WTC11 (cell line): ENCODE results near the gene STIMATE. TPM values are rescaled to one million over a fixed set of nuclear protein-coding genes. Genes with fewer than 3 reads are reported as not detected.

Experiments
- ATAC-seq: fragments of 200-7000 bp; cut with Tn5 transposase; 2 replicates; pipeline ENCODE4 v1.10.0; 2021; ENCODE audit warnings: mild to moderate bottlenecking, moderate library complexity
- CTCF ChIA-PET: fragments of 300-600 bp; sonication (Branson Sonifier 250); formaldehyde crosslinking; loops from one replicate; lab custom pipeline; 2021; ENCODE audit warnings: antibody characterized with exemption; lab: Charles Lee
- POLR2A ChIA-PET: fragments of 350-600 bp; sonication (Branson Sonifier 250); formaldehyde crosslinking; loops from one replicate; lab custom pipeline; 2021; ENCODE audit warnings: antibody characterized with exemption; lab: Charles Lee
- DNase-seq: peaks from one replicate; pipeline ENCODE4 v3.0.0; 2021; ENCODE audit warnings: low spot score
- H3K27ac Mint-ChIP-seq: 2 replicates; pipeline ENCODE4 v1.8.0; 2021; ENCODE audit warnings: mixed read lengths
- H3K27me3 Mint-ChIP-seq: 2 replicates; pipeline ENCODE4 v1.8.0; 2021; ENCODE audit warnings: low read depth, mild to moderate bottlenecking, moderate library complexity, mixed read lengths
- H3K36me3 Mint-ChIP-seq: 2 replicates; pipeline ENCODE4 v1.8.0; 2021; ENCODE audit warnings: mixed read lengths
- H3K4me1 Mint-ChIP-seq: 2 replicates; pipeline ENCODE4 v1.8.0; 2022; ENCODE audit warnings: mixed read lengths
- H3K4me3 Mint-ChIP-seq: 2 replicates; pipeline ENCODE4 v1.8.0; 2021; ENCODE audit warnings: mild to moderate bottlenecking, moderate library complexity, mixed read lengths
- H3K9me3 Mint-ChIP-seq: 2 replicates; pipeline ENCODE4 v1.8.0; 2021; ENCODE audit warnings: mixed read lengths
- AFF4 ChIP-seq: sonication (generic); formaldehyde crosslinking; IDR thresholded peaks from 2 replicates; pipeline ENCODE4 v1.8.1; 2023; ENCODE audit warnings: mild to moderate bottlenecking, missing genetic modification reagents, borderline replicate concordance
- CREB1 ChIP-seq: sonication (generic); formaldehyde crosslinking; IDR thresholded peaks from 2 replicates; pipeline ENCODE4 v1.8.0; 2023; ENCODE audit warnings: mild to moderate bottlenecking, missing genetic modification reagents
- CREM ChIP-seq: sonication (generic); formaldehyde crosslinking; IDR thresholded peaks from 2 replicates; pipeline ENCODE4 v1.8.1; 2022; ENCODE audit warnings: mild to moderate bottlenecking, missing genetic modification reagents, moderate library complexity
- CTCF ChIP-seq: fragments of 200-600 bp; IDR thresholded peaks from 2 replicates; pipeline ENCODE4 v1.8.0; 2022; ENCODE audit warnings: antibody characterized with exemption
- E2F1 ChIP-seq: sonication (generic); formaldehyde crosslinking; IDR thresholded peaks from 2 replicates; pipeline ENCODE4 v1.8.0; 2022; ENCODE audit warnings: mild to moderate bottlenecking, missing genetic modification reagents
- E2F5 ChIP-seq: sonication (generic); formaldehyde crosslinking; IDR thresholded peaks from 2 replicates; pipeline ENCODE4 v1.8.1; 2022; ENCODE audit warnings: mild to moderate bottlenecking, moderate library complexity, missing genetic modification reagents
- FOXP1 ChIP-seq: sonication (generic); formaldehyde crosslinking; IDR thresholded peaks from 2 replicates; pipeline ENCODE4 v1.8.0; 2022; ENCODE audit warnings: missing genetic modification reagents, mild to moderate bottlenecking, moderate library complexity, borderline replicate concordance
- FOXP4 ChIP-seq: sonication (generic); formaldehyde crosslinking; IDR thresholded peaks from 2 replicates; pipeline ENCODE4 v1.8.0; 2022; ENCODE audit warnings: mild to moderate bottlenecking, missing genetic modification reagents
- JAZF1 ChIP-seq: fragments of 250-450 bp; sonication (Bioruptor Pico); IDR thresholded peaks from 2 replicates; pipeline ENCODE4 v1.9.0; 2021; ENCODE audit warnings: moderate library complexity, mild to moderate bottlenecking, inconsistent platforms
- NFYB ChIP-seq: sonication (generic); formaldehyde crosslinking; conservative IDR thresholded peaks from 2 replicates; pipeline ENCODE4 v1.8.0; 2022; ENCODE audit warnings: low read depth, missing genetic modification reagents
- OVOL2 ChIP-seq: fragments of 250-450 bp; sonication (Bioruptor Pico); IDR thresholded peaks from 2 replicates; pipeline ENCODE4 v1.9.0; 2021; ENCODE audit warnings: mild to moderate bottlenecking, borderline replicate concordance
- PREB ChIP-seq: sonication (generic); formaldehyde crosslinking; IDR thresholded peaks from 2 replicates; pipeline ENCODE4 v1.8.1; 2022; ENCODE audit warnings: mild to moderate bottlenecking, missing genetic modification reagents, moderate library complexity, borderline replicate concordance
- PRRX2 ChIP-seq: fragments of 250-450 bp; sonication (Bioruptor Pico); IDR thresholded peaks from 2 replicates; pipeline ENCODE4 v1.8.0; 2021; ENCODE audit warnings: mild to moderate bottlenecking
- RORB ChIP-seq: fragments of 250-450 bp; sonication (Bioruptor Pico); IDR thresholded peaks from 2 replicates; pipeline ENCODE4 v1.9.0; 2021; ENCODE audit warnings: mild to moderate bottlenecking
- ZNF219 ChIP-seq: sonication (generic); formaldehyde crosslinking; IDR thresholded peaks from 2 replicates; pipeline ENCODE4 v1.8.0; 2023; ENCODE audit warnings: missing genetic modification reagents, mild to moderate bottlenecking, borderline replicate concordance
- ZNF423 ChIP-seq: fragments of 250-450 bp; sonication (Bioruptor Pico); IDR thresholded peaks from 2 replicates; pipeline ENCODE4 v2.1.2; 2022; ENCODE audit warnings: mild to moderate bottlenecking, moderate library complexity
- total RNA-seq: library from RNA; stranded (reverse); gene quantifications from 3 replicates; pipeline ENCODE4 v1.2.3, GENCODE V29; 2021

Gene STIMATE
- total RNA-seq, 1 experiment from 2014 or later = 35.5 TPM

GRCh38 chr3:52842424-52842823 is 54.9 kb downstream of the STIMATE start (continued):
- TF ChIP-seq FOXP4 (CRISPR knock-in tag) (no peak), OVOL2 (CRISPR knock-in tag) (no peak), E2F1 (CRISPR knock-in tag) (no peak), PREB (CRISPR knock-in tag) (no peak)

GRCh38 chr3:52841981-52842340 is 55.4 kb downstream of the STIMATE start:
- CTCF ChIA-PET = interaction anchor here (0.9 to 1.4 kb wide), 4 partner anchors 49 to 96 kb away, joined by 3 to 6 read pairs (median 4); no protein-coding TSS in a partner anchor
- POLR2A ChIA-PET = interaction anchor here (0.7 kb wide), 1 partner anchor 15 kb away, joined by 3 read pairs; no protein-coding TSS in a partner anchor

More at GRCh38 chr3:52841981-52842340, 55.4 kb downstream of the STIMATE start:
- H3K4me3 Mint-ChIP-seq = no peak overlapping the region
- peaks cover 10% of the 10 kb centered on the region for H3K36me3 Mint-ChIP-seq
- 0 out of 2 replicates have a peak overlapping the region, but pooled peaks have one; percentile 63 for H3K27ac Mint-ChIP-seq
- ATAC-seq (no peak), DNase-seq (no peak)
- no peaks in the 10 kb centered on the region for H3K27me3 Mint-ChIP-seq
- TF ChIP-seq CTCF (no peak), JAZF1 (CRISPR knock-in tag) (no peak), ZNF423 (CRISPR knock-in tag) (no peak), RORB (no peak), FOXP1 (CRISPR knock-in tag) (no peak), CREB1 (CRISPR knock-in tag) (no peak), AFF4 (CRISPR knock-in tag) (no peak), ZNF219 (no peak), PRRX2 (CRISPR knock-in tag) (no peak), NFYB (CRISPR knock-in tag) (no peak), E2F5 (CRISPR knock-in tag) (no peak), CREM (CRISPR knock-in tag) (no peak)
- no peaks in the 10 kb centered on the region for H3K9me3 Mint-ChIP-seq
- no peaks in the 10 kb centered on the region for H3K4me1 Mint-ChIP-seq
